GM21529 (cell line): Measurements from ENCODE around the gene ZKSCAN5.
"Not testable (repeated sequence)": the region's sequence is repeated elsewhere in the genome, so short reads cannot be mapped to it uniquely, and the experiment has no call there.

ENCODE experiments used
- ATAC-seq: cut with Tn5 transposase; IDR thresholded peaks from one replicate; pipeline ENCODE4 v1.9.1; 2021; ENCODE audit not compliant: unreplicated experiment

Gene ZKSCAN5

DNA sequence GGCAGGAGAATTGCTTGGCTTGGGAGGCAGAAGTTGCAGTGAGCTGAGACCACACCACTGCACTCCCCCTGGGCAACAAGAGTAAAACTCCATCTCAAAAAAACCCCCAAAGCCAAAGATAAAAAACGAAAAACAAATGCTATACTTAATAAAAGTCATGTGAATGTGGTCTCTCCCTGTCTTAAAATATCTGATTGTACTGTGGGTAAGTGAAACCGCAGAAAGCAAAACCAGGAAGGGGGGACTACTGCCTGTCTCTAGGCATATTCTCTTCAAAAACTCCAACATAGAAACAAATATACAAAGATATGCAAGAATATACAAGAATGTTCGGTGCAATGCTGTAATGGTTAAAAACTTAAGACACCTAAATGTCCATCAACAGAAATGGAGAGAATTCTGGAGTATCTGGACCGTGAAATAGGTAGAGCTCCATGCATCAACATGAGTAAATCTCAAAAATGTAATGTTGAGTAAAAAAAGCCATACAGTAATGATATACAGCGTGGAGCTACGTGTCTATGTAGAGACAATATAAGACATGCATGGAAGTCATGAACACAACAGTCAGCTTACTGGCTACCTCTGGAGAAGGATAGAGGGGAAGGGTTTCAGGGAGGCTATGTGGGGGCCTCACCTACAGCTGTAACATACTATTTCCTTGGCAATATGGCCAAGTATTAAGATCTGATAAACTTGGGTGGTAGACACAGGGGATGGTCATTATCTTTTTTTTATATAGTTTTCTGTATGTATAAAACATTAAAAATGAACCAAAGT is 6.5 kb upstream of the ZKSCAN5 start:
- ATAC-seq: no peak

- no peak for ATAC-seq
Measured at GRCh38 chr7:99498546-99498944, 5.9 kb upstream of the ZKSCAN5 start.

GRCh38 chr7:99499371-99499720 is 5.1 kb upstream of the ZKSCAN5 start:
- ATAC-seq: peak; percentile 20

DNA sequence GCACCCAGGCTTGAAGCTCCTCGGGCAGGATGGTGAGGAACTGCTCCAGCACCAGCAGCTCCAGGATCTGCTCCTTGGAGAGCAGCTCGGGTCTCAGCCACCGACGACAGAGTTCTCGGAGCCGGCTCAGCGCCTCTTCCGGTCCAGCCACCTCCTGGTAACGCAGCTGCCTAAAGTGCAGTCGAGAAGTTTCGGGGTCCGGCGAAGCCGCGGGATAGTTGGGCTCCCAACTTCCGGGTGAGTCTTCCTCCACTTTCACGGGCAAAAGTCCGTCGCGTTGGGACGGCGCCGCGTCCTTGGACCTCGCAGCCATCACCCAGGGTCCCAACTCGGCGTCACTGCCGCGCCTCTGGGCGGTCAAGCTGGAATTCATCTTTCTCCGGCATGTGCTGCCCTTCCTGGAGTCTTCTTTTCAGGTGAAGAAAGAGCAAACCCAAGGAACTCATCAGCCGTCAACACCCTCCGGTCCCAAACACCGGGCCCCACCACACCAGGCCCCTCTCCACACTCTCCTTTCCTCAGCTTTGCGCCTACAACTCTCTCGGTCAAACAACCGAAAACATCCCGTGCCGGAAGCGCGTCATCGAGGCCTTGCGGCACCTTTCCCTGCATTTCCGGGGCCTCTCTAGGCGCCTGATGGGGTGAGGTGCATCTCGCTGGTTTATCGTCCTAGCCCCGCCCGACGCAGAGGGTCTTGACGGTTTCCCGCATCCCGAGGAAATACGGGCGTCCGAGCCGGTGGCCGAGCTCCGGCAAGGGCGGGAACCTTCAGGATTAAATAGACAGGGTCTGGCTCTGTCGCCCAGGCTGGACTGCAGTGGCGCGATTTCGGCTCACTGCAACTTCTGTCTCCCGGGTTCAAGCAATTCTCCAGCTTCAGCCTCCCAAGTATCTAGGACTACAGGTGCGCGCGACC is 4.5 kb upstream of the ZKSCAN5 start, which contains the start of gene ZNF394:
ZNF394 (minus strand) TSS at position 561 of the 916 bp plus-strand sequence; CDS start at position 373, 188 bp downstream.
- peak; percentile 37 for ATAC-seq

- ATAC-seq: no peak
Measured at GRCh38 chr7:99500637-99501009, 3.8 kb upstream of the ZKSCAN5 start.

- not testable (repeated sequence) for ATAC-seq
Measured at GRCh38 chr7:99501236-99501635, 3.2 kb upstream of the ZKSCAN5 start.

- ATAC-seq: no peak
Measured at GRCh38 chr7:99504281-99504602, 220 bp upstream of the ZKSCAN5 start.

- ATAC-seq: no peak
Measured at GRCh38 chr7:99505324-99505662, 831 bp downstream of the ZKSCAN5 start.

GRCh38 chr7:99514050-99514449 is 9.6 kb downstream of the ZKSCAN5 start:
- ATAC-seq: no peak

- no peak for ATAC-seq
Measured at GRCh38 chr7:99521399-99521798, 16.9 kb downstream of the ZKSCAN5 start.

- ATAC-seq: no peak
Measured at GRCh38 chr7:99525713-99526440, 21.4 kb downstream of the ZKSCAN5 start.

DNA sequence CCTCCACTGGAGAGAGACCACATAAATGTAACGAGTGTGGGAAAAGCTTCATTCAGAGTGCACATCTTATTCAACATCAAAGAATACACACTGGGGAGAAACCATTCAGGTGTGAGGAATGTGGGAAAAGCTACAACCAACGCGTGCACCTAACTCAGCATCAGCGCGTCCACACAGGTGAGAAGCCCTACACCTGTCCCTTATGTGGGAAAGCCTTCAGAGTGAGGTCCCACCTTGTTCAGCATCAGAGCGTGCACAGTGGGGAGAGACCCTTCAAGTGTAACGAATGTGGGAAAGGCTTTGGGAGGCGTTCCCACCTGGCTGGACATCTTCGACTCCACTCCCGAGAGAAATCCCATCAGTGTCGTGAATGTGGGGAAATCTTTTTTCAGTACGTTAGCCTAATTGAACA is 26.9 kb downstream of the ZKSCAN5 start:
- ATAC-seq: no peak

GRCh38 chr7:99535667-99536066 is 31.2 kb downstream of the ZKSCAN5 start:
- no peak for ATAC-seq

- no peak for ATAC-seq
Measured at GRCh38 chr7:99539213-99539811, 34.9 kb downstream of the ZKSCAN5 start.

GRCh38 chr7:99540542-99540941 is 36.1 kb downstream of the ZKSCAN5 start:
- ATAC-seq: no peak

GRCh38 chr7:99541212-99541611 is 36.8 kb downstream of the ZKSCAN5 start:
- no peak for ATAC-seq

DNA sequence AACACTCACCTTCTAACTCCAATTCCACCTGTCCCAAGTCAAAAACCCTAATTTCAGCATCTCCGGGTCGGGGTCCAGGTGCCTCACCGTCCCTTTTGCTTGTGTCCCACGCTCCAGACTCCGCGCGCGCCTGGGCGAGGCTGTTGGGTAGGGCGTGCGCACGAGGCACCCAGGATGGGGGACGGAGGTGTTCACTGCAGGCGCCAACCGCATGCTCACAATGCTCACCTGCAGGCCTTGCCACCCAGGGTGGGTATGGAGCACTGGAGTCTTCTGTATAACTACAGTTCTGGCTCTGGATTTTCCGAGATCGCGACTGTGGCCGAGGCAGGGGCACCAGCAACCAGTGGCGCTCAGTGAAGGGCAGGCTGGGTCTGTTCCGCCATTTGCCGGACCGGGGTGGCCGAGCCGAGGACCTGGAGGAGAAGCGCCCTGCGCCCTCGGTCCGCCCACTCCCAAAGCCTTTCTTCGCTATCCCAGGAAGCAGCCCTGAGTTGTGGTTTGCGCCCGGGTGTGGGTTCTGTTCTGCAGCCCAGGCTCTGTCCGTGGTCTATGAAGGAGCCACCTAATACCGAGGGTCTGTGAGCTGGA is 38.7 kb downstream of the ZKSCAN5 start:
- no peak for ATAC-seq

DNA sequence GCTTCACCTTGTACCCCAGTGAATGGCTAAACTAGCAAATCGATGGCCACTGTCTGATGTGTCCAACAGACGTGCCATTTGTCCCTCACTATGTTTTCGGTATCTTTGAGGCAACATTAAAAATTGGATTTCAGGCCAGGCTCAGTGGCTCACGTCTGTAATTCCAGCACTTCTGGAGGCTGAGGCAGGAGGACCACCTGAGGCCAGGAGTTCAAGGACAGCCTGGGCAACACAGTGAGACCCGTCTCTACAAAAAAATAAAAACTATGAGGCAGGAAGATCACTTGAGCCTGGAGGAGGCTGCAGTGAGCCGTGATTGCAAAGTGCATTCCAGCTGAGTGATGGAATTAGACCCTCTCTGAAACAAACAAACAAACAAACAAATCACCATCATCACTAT is 39.5 kb downstream of the ZKSCAN5 start:
- ATAC-seq: no peak

- ATAC-seq: not testable (repeated sequence)
Measured at GRCh38 chr7:99545308-99545707, 40.8 kb downstream of the ZKSCAN5 start.

DNA sequence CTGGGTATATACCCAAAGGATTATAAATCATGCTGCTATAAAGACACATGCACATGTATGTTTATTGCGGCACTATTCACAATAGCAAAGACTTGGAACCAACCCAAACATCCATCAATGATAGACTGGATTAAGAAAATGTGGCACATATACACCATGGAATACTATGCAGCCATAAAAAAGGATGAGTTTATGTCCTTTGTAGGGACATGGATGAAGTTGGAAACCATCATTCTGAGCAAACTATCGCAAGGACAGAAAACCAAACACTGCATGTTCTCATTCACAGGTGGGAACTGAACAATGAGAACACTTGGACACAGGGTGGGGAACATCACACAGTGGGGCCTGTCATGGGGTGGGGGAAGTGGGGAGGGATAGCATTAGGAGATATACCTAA is 45.1 kb downstream of the ZKSCAN5 start:
- not testable (repeated sequence) for ATAC-seq

DNA sequence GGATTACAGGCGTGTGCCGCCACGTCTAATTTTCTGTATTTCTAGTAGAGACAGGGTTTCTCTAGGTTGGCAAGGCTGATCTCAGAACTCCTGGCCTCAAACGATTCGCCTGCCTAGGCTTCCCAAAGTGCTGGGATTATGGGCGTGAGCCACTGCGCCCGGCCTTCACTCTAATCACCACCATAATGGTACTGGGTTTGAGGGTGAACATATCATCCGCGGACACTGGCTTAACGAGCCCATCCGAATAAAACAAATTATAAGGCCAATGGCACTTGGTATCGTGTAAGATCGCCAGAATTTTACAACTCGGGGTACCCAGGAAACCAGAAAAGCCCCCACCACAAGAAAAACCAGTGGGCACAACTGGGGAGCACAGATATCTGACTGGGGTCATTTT is 46.9 kb downstream of the ZKSCAN5 start:
- no peak for ATAC-seq
